GM19328 (cell line): ENCODE measurements around the gene ANXA6.

Experiments used
- ATAC-seq: cut with Tn5 transposase; IDR thresholded peaks from one replicate; pipeline ENCODE4 v1.9.1; 2021; ENCODE audit warnings: mild to moderate bottlenecking, moderate library complexity; ENCODE audit not compliant: unreplicated experiment

ANXA6 gene

DNA sequence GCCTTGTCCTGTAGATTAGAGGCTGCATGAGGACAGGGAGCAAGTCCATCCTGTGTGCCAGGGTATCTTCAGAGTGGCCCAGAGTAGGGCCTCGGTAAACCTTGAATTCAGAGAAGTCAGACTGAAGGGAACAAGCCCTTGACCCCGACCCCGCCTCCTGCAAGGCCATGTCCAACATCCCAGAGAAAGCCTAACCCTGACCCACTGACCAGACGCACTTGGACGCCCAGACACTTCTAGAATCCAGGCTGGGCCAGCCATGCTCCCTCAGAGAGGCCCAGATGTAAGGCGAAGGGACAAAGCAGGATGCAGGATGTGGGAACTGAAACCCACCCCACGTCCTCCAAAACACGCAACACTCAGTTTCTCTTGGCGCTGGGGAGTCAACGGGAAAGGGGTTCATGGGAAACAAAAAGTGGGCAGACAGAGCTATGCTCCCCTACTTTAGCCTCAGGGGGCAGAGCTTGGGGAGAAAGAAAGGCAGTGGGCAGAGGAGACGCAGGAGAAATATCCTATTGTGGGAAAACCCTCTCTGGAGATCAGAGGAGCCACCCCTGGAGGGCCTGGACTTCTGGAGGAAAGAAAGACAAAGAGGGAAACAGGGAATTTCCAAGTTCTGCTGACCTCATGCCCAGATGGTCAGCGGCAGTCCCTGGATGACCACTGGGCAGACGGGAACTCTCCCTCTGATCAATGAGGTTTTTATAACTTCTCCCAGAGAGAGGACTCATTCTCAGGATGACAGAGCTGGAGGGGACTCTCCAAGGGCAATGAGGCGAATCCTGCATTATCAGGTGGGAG is 89.7 kb downstream of the ANXA6 start:
- ATAC-seq: no peak

GRCh38 chr5:151066920-151067319 is 90.7 kb downstream of the ANXA6 start:
- ATAC-seq: no peak

DNA sequence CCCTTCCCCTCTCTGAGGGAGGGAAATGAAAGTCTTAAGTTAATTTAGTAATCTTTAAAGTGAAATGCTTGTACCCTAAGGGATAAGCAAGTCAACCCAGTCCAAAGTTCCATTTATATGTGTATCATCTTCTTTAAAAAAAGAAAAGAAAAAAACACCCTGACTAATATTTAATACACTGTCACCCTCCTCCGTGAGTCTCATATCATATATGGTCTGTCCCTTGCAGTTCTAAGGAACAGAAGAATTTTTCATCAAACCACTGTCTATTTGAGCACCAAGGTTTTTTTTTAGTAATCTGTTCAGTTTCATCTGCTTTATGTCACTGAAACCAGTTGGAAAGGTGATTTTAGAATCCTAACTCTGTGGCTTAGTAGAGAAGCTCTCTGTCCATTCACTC is 92.0 kb downstream of the ANXA6 start:
- ATAC-seq: no peak

- no peak for ATAC-seq
Measured at GRCh38 chr5:151064916-151065499, 92.6 kb downstream of the ANXA6 start.

GRCh38 chr5:151063142-151063989 is 94.2 kb downstream of the ANXA6 start:
- ATAC-seq: no peak

DNA sequence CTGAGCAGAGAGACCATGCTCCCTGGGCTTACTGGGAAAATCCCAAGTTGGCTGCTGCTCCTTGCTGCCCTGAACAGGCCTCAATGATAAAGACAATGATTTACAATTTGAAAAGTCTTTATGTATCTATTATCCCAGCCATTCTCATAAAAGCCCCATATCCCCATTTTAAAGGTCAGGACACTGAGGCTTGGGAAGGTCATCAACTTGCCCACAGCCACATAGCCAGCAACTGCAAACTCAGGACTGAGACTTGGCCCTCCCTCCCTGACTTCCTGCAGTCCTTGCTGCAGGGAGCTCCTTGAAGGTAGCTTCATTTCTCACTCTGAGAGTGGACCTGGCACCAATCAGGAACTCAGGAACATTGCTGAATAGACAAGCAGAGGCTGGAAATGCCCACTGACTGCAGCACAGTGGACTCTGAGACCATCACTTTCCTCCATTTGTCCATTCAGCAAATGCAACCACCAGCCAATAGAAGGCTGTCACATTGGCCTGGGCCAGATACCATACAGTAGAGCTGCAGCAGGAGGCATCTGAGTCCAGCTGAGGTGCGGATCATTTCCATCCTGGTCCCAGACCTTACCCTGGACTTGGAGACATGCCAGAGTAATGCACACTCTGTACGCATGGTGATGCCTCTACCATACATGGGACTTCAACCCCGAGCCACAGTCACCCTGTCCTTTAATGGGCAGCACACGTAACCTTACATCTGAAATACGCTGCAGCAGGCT is 95.0 kb downstream of the ANXA6 start:
- no peak for ATAC-seq

GRCh38 chr5:151060742-151061141 is 96.8 kb downstream of the ANXA6 start:
- no peak for ATAC-seq

GRCh38 chr5:151058891-151059489 is 98.6 kb downstream of the ANXA6 start:
- ATAC-seq: no peak

DNA sequence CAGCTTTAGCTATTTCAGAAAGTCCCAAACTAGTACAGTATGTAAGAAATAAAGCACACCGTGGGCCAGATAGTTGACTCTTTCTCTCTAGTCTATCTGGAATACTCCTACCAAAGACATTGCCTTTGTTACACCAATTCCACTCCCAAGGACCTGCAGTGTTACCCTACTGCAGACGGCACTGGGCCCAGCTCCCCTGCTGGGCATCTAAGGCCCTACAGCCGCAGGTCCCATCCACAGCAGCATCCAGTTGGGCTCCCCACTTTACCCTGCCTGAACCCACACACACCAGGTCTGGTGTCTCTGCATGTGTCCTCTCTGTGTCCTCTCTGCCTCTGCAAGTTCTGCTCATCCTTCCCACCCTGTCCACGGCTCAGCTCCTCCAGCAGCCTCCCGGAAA is 99.3 kb downstream of the ANXA6 start:
- ATAC-seq: no peak

DNA sequence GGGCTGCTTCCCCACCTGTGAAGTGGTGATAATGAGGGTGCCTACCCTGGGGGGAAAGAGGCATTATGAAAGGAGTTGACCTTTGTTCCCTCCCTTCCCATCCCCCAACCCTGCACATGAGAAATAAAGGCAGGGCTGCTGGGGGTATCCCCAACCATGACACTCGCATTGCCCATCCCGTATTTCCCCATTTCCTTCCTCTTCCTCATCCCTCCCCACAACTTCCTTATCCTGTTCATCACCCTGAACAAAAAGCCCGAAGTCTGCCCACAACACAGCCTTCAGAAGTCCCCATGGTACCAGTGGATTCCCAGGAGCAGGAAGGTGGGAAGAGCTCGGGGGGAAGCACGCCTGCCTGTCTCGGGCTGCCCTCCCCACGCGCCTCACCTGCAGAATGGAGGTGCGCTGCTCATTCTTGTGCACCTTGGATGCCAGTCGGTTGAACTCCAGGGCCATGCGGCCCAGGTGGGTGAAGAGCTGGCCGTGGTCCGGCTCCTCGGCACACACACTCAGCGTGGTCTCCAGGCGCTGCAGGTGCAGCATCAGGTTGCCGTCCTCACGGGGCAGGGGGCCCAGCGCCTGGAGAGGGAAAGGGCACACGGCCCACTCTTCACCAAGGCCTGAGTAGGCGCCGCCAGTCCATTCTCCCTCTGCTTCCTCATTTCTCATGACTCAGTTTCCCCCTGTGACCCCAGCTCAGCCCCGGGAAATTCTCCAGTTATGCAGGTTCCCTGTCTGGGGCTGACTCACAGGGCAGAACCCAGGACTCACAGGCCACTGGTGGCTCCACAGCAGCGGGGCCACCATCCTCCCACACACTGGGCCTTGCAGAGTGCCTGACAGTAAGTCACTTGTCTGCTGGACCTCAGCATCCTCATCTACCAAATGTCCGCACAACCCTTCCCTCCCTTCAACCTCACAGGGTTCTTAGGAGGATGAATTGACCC is 100.9 kb downstream of the ANXA6 start:
- no peak for ATAC-seq

- no peak for ATAC-seq
Measured at GRCh38 chr5:151055336-151055735, 102.2 kb downstream of the ANXA6 start.

DNA sequence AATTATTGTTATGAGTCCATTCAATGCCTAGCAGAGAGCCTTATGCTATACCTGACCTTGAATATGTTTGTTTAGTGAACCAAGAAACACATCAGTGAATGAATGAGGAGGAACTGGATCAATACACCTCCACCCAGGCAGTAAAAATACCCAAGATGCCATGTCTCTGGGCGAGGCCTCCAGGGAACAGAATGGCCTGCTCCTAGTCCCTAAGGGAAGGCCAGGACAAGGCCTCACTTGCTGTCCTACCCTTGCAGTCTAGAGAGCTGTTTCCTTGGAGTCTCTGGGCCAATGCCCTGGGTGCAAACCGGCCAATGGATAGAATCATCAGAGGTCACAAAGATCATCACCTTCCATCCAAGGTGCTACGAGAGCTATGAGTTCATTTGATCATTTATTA is 102.9 kb downstream of the ANXA6 start:
- ATAC-seq: no peak

- ATAC-seq: no peak
Measured at GRCh38 chr5:151053796-151054462, 103.7 kb downstream of the ANXA6 start.

DNA sequence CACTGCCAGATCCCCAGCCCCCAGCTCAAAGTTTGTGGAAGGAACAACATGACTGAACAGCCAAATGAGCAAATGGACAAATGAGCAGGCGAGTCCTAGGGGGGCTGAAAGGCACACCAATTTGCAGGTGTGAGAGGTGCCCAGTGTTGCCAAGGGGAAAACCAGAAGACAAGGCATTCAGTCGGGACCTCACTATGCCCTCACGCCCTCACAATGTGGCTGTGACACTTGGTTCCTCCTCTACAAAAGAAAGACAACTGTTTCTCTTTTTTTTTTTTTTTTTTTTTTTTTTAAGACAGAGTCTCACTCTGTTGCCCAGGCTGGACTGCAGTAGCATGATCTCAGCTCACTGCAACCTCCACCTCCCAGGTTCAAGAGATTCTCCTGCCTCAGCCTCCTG is 104.7 kb downstream of the ANXA6 start:
- no peak for ATAC-seq

DNA sequence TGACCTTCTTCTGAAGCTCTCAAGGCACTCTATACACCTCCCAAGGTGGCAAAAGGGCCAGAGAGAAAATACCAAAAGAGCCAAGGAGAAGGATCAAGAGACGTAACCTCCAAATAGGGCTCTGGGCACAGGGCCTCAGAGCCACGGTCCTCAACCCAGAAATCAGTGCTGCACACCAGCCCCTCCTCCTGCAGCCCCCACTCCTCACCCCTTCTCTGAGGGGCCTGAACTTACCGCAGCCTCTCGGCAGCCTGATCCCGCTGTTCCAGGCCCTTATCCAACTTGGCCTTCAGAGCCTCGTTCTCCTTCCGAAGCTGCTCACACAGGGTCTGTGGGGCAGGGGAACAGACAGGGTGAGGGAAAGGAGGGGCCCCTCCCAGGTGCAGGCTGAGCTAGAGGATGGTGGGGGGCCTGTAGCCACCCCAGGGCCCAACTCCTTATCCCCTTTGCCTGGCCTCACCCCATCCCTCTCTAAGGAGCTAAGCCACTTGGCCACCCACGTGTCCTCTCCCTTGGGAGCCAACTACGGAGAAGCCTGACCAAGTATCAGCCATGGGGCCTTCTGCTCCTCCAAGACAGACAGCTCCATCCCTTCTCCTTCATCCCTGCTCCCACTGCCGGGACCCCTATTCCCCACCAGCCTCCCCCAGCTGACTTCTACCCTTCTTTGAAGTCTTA is 105.5 kb downstream of the ANXA6 start:
- ATAC-seq: no peak

- peak; percentile 73 for ATAC-seq
Measured at GRCh38 chr5:151051066-151051930, 106.3 kb downstream of the ANXA6 start.
